Measurements from ENCODE around the gene CDKL5. TPM values are rescaled to one million over a fixed set of nuclear protein-coding genes. Genes with fewer than 3 reads are reported as not detected.
"Not testable (repeated sequence)": the region's sequence is repeated elsewhere in the genome, so short reads cannot be mapped to it uniquely, and the experiment has no call there.

CDKL5 gene
- total RNA-seq, 2 donors from 2014 or later = 9.2 to 9.8 TPM

DNA sequence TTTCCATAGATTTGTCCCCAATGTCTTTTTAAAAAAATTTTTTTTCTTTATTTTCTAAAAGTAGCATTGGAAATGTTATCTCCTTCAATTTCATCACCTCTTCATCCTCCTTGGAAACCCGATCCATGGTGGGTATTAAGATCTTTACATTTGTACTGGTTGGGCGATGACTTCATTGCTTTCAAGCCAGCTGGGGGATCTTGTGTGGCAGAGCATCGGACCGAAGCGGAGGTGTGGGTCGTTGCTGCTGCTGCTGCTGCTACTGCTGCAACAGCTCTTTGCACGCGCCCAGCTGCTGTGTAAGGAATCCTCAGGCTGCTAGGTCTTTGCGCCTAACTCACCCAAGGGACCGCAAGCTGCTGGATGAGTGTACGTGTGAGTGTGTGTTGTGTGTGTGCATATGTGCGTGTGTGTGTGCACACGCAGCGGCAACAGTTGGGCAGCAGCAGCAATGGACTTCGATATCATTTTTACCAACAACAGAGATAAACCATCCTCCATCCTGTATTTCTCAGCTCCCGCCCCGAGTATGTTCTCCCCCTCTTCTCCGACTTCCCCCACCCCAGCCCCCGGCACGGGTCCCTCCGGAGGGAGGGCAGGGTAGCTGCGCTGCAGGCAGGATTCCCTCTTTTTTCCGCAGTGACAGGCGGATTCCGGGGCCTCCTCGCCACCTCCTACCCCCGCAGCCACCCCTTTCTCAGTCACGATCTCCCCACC, 768 bp upstream of the CDKL5 start:
- TF ChIP-seq, protein P1, sequence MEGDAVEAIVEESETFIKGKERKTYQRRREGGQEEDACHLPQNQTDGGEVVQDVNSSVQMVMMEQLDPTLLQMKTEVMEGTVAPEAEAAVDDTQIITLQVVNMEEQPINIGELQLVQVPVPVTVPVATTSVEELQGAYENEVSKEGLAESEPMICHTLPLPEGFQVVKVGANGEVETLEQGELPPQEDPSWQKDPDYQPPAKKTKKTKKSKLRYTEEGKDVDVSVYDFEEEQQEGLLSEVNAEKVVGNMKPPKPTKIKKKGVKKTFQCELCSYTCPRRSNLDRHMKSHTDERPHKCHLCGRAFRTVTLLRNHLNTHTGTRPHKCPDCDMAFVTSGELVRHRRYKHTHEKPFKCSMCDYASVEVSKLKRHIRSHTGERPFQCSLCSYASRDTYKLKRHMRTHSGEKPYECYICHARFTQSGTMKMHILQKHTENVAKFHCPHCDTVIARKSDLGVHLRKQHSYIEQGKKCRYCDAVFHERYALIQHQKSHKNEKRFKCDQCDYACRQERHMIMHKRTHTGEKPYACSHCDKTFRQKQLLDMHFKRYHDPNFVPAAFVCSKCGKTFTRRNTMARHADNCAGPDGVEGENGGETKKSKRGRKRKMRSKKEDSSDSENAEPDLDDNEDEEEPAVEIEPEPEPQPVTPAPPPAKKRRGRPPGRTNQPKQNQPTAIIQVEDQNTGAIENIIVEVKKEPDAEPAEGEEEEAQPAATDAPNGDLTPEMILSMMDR (IDR thresholded peaks at IDR 0.05) = no peak
- Histone ChIP-seq H3K27ac (peak overlapping the region; percentile 62 to 86), H3K36me3 (no peaks in the 10 kb centered on the region), H3K4me1 (no peaks in the 10 kb centered on the region), H3K9me3 (no peaks in the 10 kb centered on the region), H3K4me3 (peak overlapping the region; percentile 57 to 76), H3K27me3 (no peaks in the 10 kb centered on the region)
- DNase-seq (ENCODE audit: low spot score) = no peak

DNA sequence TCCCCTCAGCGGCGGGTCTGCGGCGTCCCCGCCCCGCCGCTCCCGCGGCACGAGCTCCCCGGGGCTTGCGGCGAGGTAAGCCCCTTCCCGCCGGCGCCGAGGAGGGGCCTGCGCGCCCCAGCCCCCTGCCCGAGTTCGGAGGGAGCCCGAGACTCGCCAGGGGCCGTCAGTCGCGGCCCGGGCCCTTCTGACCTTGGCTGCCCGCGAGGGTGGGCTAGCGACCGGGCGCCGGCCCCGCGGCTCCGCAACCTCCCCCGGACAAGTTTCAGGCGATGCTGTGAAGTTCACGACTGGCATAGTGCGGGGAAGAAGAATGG, 554 bp downstream of the CDKL5 start:
- Histone ChIP-seq H3K36me3 (no peaks in the 10 kb centered on the region), H3K9me3 (no peaks in the 10 kb centered on the region), H3K4me3 (peak overlapping the region; percentile 76 to 80), H3K27ac (peak overlapping the region; percentile 80 to 86), H3K27me3 (no peaks in the 10 kb centered on the region), H3K4me1 (no peaks in the 10 kb centered on the region)
- TF ChIP-seq, protein P1 (IDR thresholded peaks at IDR 0.05) = no peak
- no peak for DNase-seq (ENCODE audit: low spot score)

DNA sequence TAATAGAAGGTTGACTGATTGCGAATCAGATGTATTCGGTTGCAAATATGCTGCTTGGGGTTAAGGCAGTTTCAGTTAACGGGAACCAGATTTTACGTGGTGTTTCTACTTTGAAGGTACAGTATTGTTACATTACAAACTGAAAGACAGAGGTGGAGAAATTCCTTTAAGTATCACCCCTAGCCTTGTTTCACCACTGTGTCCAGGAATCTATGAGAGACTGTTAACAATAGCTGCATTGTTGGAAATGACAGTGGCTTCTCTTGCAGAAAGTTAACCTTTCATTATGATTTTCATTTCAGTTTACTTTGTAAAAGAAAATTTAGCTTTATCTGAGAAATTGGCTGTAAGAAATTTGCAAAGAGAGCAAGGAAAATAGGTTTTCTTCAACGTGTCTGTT, 2.6 kb downstream of the CDKL5 start:
- DNase-seq (ENCODE audit: low spot score) = no peak
- H3K36me3 ChIP-seq = no peaks in the 10 kb centered on the region
- no peaks in the 10 kb centered on the region for H3K9me3 ChIP-seq
- no peak overlapping the region for H3K4me3 ChIP-seq
- no peaks in the 10 kb centered on the region for H3K27me3 ChIP-seq
- no peak overlapping the region for H3K27ac ChIP-seq
- H3K4me1 ChIP-seq = no peaks in the 10 kb centered on the region
- TF ChIP-seq, protein P1 (IDR thresholded peaks at IDR 0.05) = no peak

DNA sequence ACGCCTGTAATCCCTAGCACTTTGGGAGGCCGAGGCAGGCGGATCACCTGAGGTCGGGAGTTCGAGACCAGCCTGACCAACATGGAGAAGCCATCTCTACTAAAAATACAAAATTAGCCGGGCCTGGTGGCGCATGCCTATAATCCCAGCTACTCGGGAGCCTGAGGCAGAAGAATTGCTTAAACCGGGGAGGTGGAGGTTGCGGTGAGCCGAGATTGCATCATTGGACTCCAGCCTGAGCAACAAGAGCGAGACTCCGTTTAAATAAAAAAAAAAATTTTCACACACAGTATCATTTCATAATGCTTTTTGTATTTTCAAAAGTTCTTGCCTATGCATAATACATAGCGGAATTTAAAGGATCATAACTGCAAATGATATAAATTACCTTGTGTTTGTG, 7.9 kb downstream of the CDKL5 start:
- H3K4me3 ChIP-seq; H3K4me1 ChIP-seq; DNase-seq (ENCODE audit: low spot score); H3K27me3 ChIP-seq; H3K36me3 ChIP-seq; H3K27ac ChIP-seq; H3K9me3 ChIP-seq: not testable (repeated sequence)

DNA sequence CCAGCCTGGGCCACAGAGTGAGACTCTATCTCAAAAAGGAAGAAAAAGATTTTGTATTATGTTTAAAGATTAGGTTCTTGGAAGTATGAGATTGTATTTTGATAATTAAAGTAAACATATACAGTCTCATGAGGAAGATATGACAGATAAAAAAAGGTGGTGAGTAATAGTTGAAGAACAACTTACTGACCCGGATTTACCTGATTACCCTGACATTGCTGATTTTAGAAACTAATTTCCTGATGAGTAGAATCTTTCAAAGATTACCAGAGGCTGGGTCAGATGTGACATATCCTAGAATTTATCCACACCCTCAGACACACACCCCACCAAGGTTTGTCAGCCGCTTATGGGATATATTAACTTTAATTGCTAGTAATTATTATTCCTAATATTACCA, 9.5 kb downstream of the CDKL5 start:
- Histone ChIP-seq H3K4me3 (no peak overlapping the region), H3K9me3 (no peaks in the 10 kb centered on the region), H3K27me3 (no peaks in the 10 kb centered on the region), H3K36me3 (no peaks in the 10 kb centered on the region), H3K4me1 (no peaks in the 10 kb centered on the region), H3K27ac (no peak overlapping the region)
- DNase-seq (ENCODE audit: low spot score) = no peak
- TF ChIP-seq, protein P1 (IDR thresholded peaks at IDR 0.05) = no peak

DNA sequence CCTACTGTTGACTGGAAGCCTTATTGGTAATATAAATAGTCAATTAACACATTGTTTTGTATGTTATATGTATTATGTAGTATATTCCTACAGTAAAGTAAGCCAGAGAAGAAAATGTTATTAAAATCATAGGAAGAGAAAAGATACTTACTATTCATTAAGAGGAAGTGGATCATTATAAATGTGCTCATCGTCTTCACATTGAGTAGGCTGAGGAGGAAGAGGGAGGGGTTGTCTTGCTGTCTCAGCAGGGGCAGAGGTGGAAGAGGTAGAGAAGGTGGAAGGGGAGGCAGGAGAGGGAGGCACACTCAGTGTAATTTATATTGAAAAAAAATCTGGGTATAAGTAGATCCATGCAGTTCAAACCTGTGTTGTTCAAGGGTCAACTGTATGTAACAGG, 10.6 kb downstream of the CDKL5 start:
- Histone ChIP-seq H3K27ac (no peak overlapping the region), H3K4me3 (no peak overlapping the region), H3K36me3 (no peaks in the 10 kb centered on the region), H3K27me3 (no peaks in the 10 kb centered on the region), H3K9me3 (no peaks in the 10 kb centered on the region), H3K4me1 (no peaks in the 10 kb centered on the region)
- TF ChIP-seq, protein P1 (IDR thresholded peaks at IDR 0.05) = no peak
- no peak for DNase-seq (ENCODE audit: low spot score)
